GM20000 (cell line): ENCODE data around the gene SULF2.

ENCODE experiments used
- DNase-seq: peaks from one replicate; pipeline ENCODE4 v3.0.0; 2012; ENCODE audit warnings: low spot score
- CTCF ChIP-seq: IDR thresholded peaks from 2 replicates; pipeline ENCODE4 v1.5.1; 2012; ENCODE audit warnings: mild to moderate bottlenecking, control low read depth; ENCODE audit errors: extremely low read depth, missing control alignments

Gene SULF2

GRCh38 chr20:47676219-47676721 is 109.0 kb downstream of the SULF2 start:
- no peak for DNase-seq

DNA sequence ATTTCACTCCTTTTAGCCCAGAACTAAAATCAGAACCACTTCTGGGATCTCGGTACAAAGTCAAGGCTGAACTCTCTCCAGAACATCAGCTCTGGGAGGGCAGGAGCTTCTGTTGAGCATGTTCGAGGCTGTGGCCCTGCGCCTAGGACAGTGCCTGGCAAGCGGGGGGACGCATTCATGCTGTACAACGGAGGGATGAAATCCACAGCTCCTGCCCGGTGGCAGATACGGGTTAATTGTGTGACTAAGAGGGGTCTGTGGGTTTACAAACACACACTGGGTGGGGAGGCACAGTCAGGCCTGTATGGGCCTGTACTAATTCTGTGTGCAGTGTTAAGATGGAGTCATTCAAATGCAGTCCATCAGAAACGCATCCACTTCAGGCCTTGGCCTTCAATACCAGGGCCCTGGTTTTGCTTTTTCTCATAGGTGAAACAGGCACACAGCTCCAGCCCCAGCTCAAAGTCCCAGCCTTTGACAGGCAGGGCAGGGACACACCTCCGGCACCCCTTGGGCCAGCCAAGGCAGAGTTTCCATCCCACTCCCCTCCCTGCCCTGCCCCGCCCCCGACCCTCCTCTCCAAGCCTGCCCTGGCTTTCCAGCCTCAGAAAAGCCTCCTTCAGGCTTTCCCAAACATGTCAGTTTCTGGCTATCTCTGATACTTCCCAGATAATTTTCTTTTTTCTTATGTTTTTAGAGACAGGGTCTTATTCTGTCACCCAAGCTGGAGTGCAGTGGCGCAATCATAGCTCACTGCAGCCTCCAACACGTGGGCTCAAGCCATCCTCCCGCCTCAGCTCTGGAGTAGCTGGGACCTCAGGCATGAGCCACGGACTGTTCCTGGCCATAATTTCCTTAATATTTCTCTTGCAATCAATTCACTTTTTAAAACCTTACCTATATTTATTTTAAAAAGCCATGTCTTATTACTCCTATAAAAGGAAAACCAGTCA is 109.8 kb downstream of the SULF2 start:
- no peak for DNase-seq
- TF ChIP-seq CTCF = no peak

More at GRCh38 chr20:47676219-47676721, 109.0 kb downstream of the SULF2 start:
- no peak for TF ChIP-seq CTCF

- DNase-seq = no peak
- no peak for TF ChIP-seq CTCF
Measured at GRCh38 chr20:47674686-47675085, 110.6 kb downstream of the SULF2 start.

DNA sequence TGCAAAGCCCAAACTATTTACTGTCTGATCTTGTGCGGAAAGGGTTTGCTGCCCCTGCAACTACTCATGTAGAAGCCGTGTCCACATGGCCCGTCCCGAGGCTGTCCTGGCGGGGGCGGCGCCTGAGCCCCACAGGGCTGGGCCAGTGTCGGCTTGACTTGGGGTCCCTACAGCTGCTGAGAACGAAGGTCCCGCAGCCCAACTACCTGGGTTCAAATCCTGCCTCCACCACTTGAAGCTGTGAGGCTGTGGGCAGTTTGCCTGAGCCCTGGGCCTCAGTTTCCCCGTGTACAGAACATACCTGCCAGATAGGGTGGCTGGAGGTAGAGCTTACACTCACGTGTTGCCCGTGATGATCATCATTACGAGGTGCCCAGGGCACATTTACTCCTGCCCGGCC is 111.1 kb downstream of the SULF2 start:
- no peak for TF ChIP-seq CTCF
- no peak for DNase-seq

DNA sequence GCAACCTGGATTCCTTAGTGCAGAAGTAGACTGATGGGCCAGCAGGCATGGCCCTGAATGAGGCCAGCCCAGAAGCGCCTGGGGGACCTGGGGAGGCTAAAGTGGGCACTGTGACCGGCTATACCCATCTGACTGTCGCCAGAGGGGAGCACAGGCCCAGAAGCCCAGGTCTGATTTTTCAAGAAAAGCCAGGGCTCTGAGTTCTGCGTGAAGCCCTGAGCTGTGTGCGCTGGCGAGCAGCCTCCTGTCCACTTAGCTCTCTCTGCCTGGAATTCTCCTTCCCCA is 111.7 kb downstream of the SULF2 start:
- TF ChIP-seq CTCF = no peak
- DNase-seq = no peak

GRCh38 chr20:47672886-47673670 is 112.2 kb downstream of the SULF2 start:
- TF ChIP-seq CTCF = no peak
- no peak for DNase-seq

- TF ChIP-seq CTCF = no peak
- no peak for DNase-seq
Measured at GRCh38 chr20:47672166-47672565, 113.1 kb downstream of the SULF2 start.
